ENCODE data around the gene CAMK4.

Gene CAMK4

DNA sequence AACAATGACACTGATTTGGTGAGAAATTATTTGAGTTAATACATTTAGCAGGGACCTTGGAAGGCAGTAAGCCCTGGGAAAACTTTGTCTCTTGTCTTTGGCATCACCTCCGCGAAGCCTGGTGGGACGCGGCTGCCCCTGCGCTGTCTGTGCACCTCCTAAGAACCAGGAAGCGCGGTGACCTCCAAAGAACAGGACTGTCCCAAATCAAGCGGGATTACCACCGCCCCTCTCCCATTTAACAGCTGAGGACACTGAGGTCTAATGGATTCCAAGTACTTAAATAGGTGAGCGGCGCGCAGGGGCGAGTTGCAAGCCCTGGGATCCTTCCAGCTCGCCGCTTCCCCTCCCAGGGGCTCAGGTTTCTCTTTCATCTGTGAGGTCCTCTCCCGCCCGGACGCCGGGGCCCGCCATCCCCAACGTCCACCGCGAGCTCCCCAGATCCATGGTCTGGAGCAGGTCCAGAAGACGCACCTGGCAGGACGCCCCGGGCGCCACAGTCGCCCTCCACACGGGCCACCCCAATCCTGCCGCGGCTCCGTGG lies 287.7 kb downstream of the CAMK4 start:
- DNase-seq (ENCODE audit: low read depth in 1 of 2, low spot score in 1 of 2) = peak in 1 of 2 experiments; percentile 1
- H3K27me3 ChIP-seq (ENCODE audit: insufficient read depth, poor library complexity, severe bottlenecking) = no peaks in the 10 kb centered on the region
- H3K4me3 ChIP-seq (replicated peaks; ENCODE audit: insufficient read depth, low read length) = peak overlapping the region; percentile 70
- no peak for TF ChIP-seq SPI1 (IDR thresholded peaks at IDR 0.05; ENCODE audit: borderline replicate concordance, low read depth)
- no peak for TF ChIP-seq POLR2AphosphoS5 (IDR thresholded peaks at IDR 0.05; ENCODE audit: low read depth)
- TF ChIP-seq, protein P1, sequence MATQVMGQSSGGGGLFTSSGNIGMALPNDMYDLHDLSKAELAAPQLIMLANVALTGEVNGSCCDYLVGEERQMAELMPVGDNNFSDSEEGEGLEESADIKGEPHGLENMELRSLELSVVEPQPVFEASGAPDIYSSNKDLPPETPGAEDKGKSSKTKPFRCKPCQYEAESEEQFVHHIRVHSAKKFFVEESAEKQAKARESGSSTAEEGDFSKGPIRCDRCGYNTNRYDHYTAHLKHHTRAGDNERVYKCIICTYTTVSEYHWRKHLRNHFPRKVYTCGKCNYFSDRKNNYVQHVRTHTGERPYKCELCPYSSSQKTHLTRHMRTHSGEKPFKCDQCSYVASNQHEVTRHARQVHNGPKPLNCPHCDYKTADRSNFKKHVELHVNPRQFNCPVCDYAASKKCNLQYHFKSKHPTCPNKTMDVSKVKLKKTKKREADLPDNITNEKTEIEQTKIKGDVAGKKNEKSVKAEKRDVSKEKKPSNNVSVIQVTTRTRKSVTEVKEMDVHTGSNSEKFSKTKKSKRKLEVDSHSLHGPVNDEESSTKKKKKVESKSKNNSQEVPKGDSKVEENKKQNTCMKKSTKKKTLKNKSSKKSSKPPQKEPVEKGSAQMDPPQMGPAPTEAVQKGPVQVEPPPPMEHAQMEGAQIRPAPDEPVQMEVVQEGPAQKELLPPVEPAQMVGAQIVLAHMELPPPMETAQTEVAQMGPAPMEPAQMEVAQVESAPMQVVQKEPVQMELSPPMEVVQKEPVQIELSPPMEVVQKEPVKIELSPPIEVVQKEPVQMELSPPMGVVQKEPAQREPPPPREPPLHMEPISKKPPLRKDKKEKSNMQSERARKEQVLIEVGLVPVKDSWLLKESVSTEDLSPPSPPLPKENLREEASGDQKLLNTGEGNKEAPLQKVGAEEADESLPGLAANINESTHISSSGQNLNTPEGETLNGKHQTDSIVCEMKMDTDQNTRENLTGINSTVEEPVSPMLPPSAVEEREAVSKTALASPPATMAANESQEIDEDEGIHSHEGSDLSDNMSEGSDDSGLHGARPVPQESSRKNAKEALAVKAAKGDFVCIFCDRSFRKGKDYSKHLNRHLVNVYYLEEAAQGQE (IDR thresholded peaks at IDR 0.05; ENCODE audit: insufficient replicate concordance, low read depth) = no peak
- H3K27ac ChIP-seq (replicated peaks) = peak overlapping the region; percentile 72

DNA sequence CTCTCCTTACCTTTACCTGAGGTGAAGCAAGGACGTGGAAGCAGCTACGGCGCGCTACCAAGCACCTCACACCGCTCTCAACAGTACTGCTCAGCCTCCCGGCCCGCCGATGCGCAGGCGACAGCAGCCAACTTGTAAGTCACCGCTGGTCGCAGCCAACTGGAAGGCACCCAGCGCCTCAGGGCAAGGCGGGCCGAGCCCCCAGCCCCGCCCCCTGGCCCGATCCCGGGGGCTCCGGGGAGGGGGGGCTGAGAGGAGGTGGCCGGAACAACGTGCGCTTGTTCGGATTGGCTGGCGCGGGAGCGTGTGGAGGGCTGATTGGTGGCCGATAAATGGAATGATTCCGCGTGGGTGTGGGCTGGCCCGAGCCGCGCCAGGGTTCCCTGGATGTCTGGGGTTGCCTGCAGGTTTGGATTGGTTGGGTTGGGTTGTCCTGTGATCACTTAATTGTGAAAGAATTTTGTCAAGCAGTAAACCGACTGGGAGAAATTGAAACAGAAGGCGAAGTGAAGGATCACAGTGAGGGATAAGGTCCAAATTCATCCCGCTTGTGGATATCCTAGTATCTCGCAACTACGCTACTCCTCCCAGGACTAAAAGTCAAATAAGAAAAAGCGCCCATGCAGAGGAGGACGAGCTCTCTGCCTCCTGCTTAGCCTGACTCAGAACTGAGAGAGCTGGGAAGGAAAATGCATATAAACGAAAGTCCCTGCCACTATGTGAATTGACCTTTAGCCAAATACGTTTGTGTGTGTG lies 288.4 kb downstream of the CAMK4 start, which contains the start of gene STARD4:
TSS of gene STARD4 (minus strand) at position 161 of the 756 bp plus-strand sequence. CDS start 5,102 bp downstream, outside the sequence.
- DNase-seq (ENCODE audit: low read depth in 1 of 2, low spot score in 1 of 2) = peak; percentile 67 to 85
- H3K27me3 ChIP-seq (ENCODE audit: insufficient read depth, poor library complexity, severe bottlenecking) = no peaks in the 10 kb centered on the region
- H3K4me3 ChIP-seq (replicated peaks; ENCODE audit: insufficient read depth, low read length) = peak within 1 kb of the TSS; percentile 70
- H3K27ac ChIP-seq (replicated peaks) = peak within 1 kb of the TSS; percentile 72
- TF ChIP-seq POLR2AphosphoS5 (IDR thresholded peaks at IDR 0.05; ENCODE audit: low read depth) = peak; percentile 78
- TF ChIP-seq GABPA (IDR thresholded peaks at IDR 0.05; ENCODE audit: low read depth) = no peak
- TF ChIP-seq, protein P1 (IDR thresholded peaks at IDR 0.05; ENCODE audit: insufficient replicate concordance, low read depth) = no peak
- TF ChIP-seq, protein P2, sequence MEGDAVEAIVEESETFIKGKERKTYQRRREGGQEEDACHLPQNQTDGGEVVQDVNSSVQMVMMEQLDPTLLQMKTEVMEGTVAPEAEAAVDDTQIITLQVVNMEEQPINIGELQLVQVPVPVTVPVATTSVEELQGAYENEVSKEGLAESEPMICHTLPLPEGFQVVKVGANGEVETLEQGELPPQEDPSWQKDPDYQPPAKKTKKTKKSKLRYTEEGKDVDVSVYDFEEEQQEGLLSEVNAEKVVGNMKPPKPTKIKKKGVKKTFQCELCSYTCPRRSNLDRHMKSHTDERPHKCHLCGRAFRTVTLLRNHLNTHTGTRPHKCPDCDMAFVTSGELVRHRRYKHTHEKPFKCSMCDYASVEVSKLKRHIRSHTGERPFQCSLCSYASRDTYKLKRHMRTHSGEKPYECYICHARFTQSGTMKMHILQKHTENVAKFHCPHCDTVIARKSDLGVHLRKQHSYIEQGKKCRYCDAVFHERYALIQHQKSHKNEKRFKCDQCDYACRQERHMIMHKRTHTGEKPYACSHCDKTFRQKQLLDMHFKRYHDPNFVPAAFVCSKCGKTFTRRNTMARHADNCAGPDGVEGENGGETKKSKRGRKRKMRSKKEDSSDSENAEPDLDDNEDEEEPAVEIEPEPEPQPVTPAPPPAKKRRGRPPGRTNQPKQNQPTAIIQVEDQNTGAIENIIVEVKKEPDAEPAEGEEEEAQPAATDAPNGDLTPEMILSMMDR (IDR thresholded peaks at IDR 0.05; ENCODE audit: insufficient read depth, low read length) = no peak
- no peak for TF ChIP-seq SPI1 (IDR thresholded peaks at IDR 0.05; ENCODE audit: borderline replicate concordance, low read depth)

DNA sequence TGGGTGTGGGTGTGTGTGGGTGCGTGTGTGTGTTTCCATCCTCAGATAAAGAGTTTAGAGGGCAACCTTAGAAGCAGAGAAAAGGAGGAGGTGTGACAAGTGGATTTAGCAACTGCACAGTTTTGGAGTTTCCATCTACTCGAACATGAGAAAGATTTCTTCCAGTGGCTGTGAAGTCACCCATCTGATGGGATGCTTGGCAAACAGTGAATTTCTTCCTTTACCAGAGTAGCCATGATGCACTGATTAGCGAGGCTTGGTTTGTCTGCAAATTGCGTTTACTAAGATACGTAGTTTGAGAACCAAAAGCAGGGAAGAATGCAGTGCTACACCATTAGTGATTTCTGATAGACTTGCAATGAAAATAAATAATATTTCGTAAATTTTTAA lies 288.9 kb downstream of the CAMK4 start:
- H3K27ac ChIP-seq (replicated peaks) = peak overlapping the region; percentile 72
- TF ChIP-seq, protein P1 (IDR thresholded peaks at IDR 0.05; ENCODE audit: insufficient replicate concordance, low read depth) = no peak
- TF ChIP-seq POLR2AphosphoS5 (IDR thresholded peaks at IDR 0.05; ENCODE audit: low read depth) (no peak), SPI1 (IDR thresholded peaks at IDR 0.05; ENCODE audit: borderline replicate concordance, low read depth) (no peak), GABPA (IDR thresholded peaks at IDR 0.05; ENCODE audit: low read depth) (no peak)
- TF ChIP-seq, protein P2 (IDR thresholded peaks at IDR 0.05; ENCODE audit: insufficient read depth, low read length) = no peak
- DNase-seq (ENCODE audit: low read depth in 1 of 2, low spot score in 1 of 2) = no peak
- no peaks in the 10 kb centered on the region for H3K27me3 ChIP-seq (ENCODE audit: insufficient read depth, poor library complexity, severe bottlenecking)
- H3K4me3 ChIP-seq (replicated peaks; ENCODE audit: insufficient read depth, low read length) = peak overlapping the region; percentile 70

All from HL-60 (cell line).